HCT116 (cell line): Measurements from ENCODE around the gene FAM131B. TPM values are rescaled to one million over a fixed set of nuclear protein-coding genes. Genes with fewer than 3 reads are reported as not detected.

ENCODE experiments used
- ATAC-seq: fragments of 200-7000 bp; cut with Tn5 transposase; 2 replicates; pipeline ENCODE4 v1.9.1; 2020; ENCODE audit warnings: mild to moderate bottlenecking, moderate library complexity
- BruUV-seq: library from RNA; stranded (reverse); fragments of 400-500 nt; replicated peaks from 2 replicates; lab custom pipeline; 2021; lab: Mats Ljungman, UMichigan
- CTCF ChIA-PET: fragments of 300-600 bp; sonication (Branson Sonifier 250); formaldehyde crosslinking; loops from one replicate; lab custom pipeline; 2021; ENCODE audit warnings: antibody characterized with exemption; lab: Charles Lee
- POLR2A ChIA-PET: fragments of 300-600, 350-600 bp; sonication (Branson Sonifier 250); formaldehyde crosslinking; loops from one replicate; lab custom pipeline; 2021; ENCODE audit warnings: antibody characterized with exemption; lab: Charles Lee
- RAD21 ChIA-PET, 2 experiments: fragments of 300-600 bp; sonication (Branson Sonifier 250); formaldehyde crosslinking; loops; one replicate each; lab custom pipeline; 2023; ENCODE audit warnings: low total read pairs in 2 of 2; ENCODE audit not compliant: uncharacterized antibody in 2 of 2, unreplicated experiment in 2 of 2, low non-redundant PET in 1 of 2; lab: Charles Lee
- DNase-seq: peaks from one replicate; pipeline ENCODE4 v3.0.0-alpha.2; 2010; ENCODE audit warnings: low read depth, low spot score
- H2AFZ ChIP-seq: fragments of 200-600 bp; shearing (Covaris generic), sonication (generic); 2 replicates; pipeline ENCODE4 v1.6.1; 2017; ENCODE audit warnings: low read depth, mixed run types, mixed read lengths, antibody characterized with exemption, low read length; ENCODE audit not compliant: poor library complexity, severe bottlenecking
- H3K27ac ChIP-seq: 2 replicates; pipeline ENCODE4 v1.5.1; 2012; ENCODE audit warnings: low read depth, low read length
- H3K27me3 ChIP-seq: fragments of 200-600 bp; sonication (generic); 2 replicates; pipeline ENCODE4 v1.6.1; 2016; ENCODE audit warnings: mixed run types, low read length, mixed read lengths; ENCODE audit not compliant: insufficient read depth
- H3K36me3 ChIP-seq, 2 experiments: fragments of 200-500 bp in 1 of 2; fragments of 200-600 bp in 1 of 2; sonication (Bioruptor generic) in 1 of 2; sonication (generic) in 1 of 2; 2 replicates each; pipeline versions ENCODE4 v1.5.1 to v1.6.1; 2014 to 2016; ENCODE audit warnings: low read length in 2 of 2, inconsistent platforms in 1 of 2, mixed read lengths in 1 of 2, mixed run types in 1 of 2; ENCODE audit not compliant: insufficient read depth in 2 of 2, control insufficient read depth in 1 of 2
- H3K4me1 ChIP-seq, 2 experiments: fragments of 200-600 bp in 1 of 2; sonication (generic) in 1 of 2; 2 replicates each; pipeline versions ENCODE4 v1.5.1 to v1.6.1; 2012 to 2017; ENCODE audit warnings: low read length in 2 of 2, inconsistent platforms in 1 of 2, mild to moderate bottlenecking in 1 of 2, mixed read lengths in 1 of 2, mixed run types in 1 of 2, moderate library complexity in 1 of 2; ENCODE audit not compliant: insufficient read depth in 2 of 2, control insufficient read depth in 1 of 2
- H3K4me2 ChIP-seq: fragments of 200-600 bp; sonication (generic); 2 replicates; pipeline ENCODE4 v1.6.1; 2017; ENCODE audit warnings: mixed run types, low read length, mixed read lengths
- H3K4me3 ChIP-seq, 2 experiments: fragments of 200-600 bp in 1 of 2; sonication (generic) in 1 of 2; replicated peaks in 1 of 2; 2 replicates each; pipeline ENCODE4 v1.5.1; 2011 to 2016; ENCODE audit warnings: low read length in 2 of 2, control low read depth in 1 of 2, low read depth in 1 of 2, mild to moderate bottlenecking in 1 of 2, mixed read lengths in 1 of 2, mixed run types in 1 of 2
- H3K79me2 ChIP-seq: fragments of 200-600 bp; sonication (generic); 2 replicates; pipeline ENCODE4 v1.6.1; 2017; ENCODE audit warnings: mild to moderate bottlenecking, mixed run types, low read length, moderate library complexity, mixed read lengths; ENCODE audit not compliant: insufficient read depth
- H3K9ac ChIP-seq: fragments of 200-600 bp; sonication (generic); 2 replicates; pipeline ENCODE4 v1.6.1; 2016; ENCODE audit warnings: low read length, mixed read lengths
- H3K9me2 ChIP-seq: fragments of 200-600 bp; sonication (generic), shearing (Covaris generic); 2 replicates; pipeline ENCODE4 v1.6.1; 2017; ENCODE audit warnings: mixed run types, mild to moderate bottlenecking, moderate library complexity; ENCODE audit not compliant: insufficient read depth
- H3K9me3 ChIP-seq, 2 experiments: fragments of 200-500 bp in 1 of 2; fragments of 200-600 bp in 1 of 2; sonication (Bioruptor generic) in 1 of 2; sonication (generic) in 1 of 2; 2 replicates each; pipeline ENCODE4 v1.6.1; 2014 to 2017; ENCODE audit warnings: low read length in 2 of 2, mixed read lengths in 2 of 2, inconsistent platforms in 1 of 2, low read depth in 1 of 2, mild to moderate bottlenecking in 1 of 2, mixed run types in 1 of 2, moderate library complexity in 1 of 2; ENCODE audit not compliant: control insufficient read depth in 1 of 2, insufficient read depth in 1 of 2
- H4K20me1 ChIP-seq: fragments of 200-600 bp; sonication (generic), shearing (Covaris generic); 2 replicates; pipeline ENCODE4 v1.6.1; 2017; ENCODE audit warnings: mixed run types, mild to moderate bottlenecking, moderate library complexity; ENCODE audit not compliant: insufficient read depth
- CBX3 ChIP-seq: IDR thresholded peaks from 2 replicates; pipeline ENCODE4 v1.6.1; 2012; ENCODE audit warnings: low read depth
- CEBPB ChIP-seq: IDR thresholded peaks from 2 replicates; pipeline ENCODE4 v1.6.1; 2012; ENCODE audit warnings: low read depth
- ELF1 ChIP-seq: IDR thresholded peaks from 2 replicates; pipeline ENCODE4 v1.6.1; 2012; ENCODE audit warnings: low read depth, borderline replicate concordance
- EZH2 ChIP-seq: fragments of 200-600 bp; sonication (generic); IDR thresholded peaks from 2 replicates; pipeline ENCODE4 v1.6.1; 2017; ENCODE audit warnings: antibody characterized with exemption, mixed run types
- EZH2phosphoT487 ChIP-seq: fragments of 200-600 bp; IDR thresholded peaks from 2 replicates; pipeline ENCODE4 v1.6.1; 2018; ENCODE audit warnings: antibody characterized with exemption, borderline replicate concordance
- JUND ChIP-seq: IDR thresholded peaks from 2 replicates; pipeline ENCODE4 v1.6.1; 2012
- POLR2A ChIP-seq: IDR thresholded peaks from 2 replicates; pipeline ENCODE4 v1.7.0; 2011; ENCODE audit warnings: borderline replicate concordance; ENCODE audit not compliant: insufficient read depth, insufficient read length; ENCODE audit errors: extremely low read depth
- POLR2AphosphoS5 ChIP-seq: IDR thresholded peaks from 2 replicates; pipeline ENCODE4 v1.6.1; 2011; ENCODE audit warnings: mild to moderate bottlenecking, low read depth, low read length, moderate library complexity
- SP1 ChIP-seq: IDR thresholded peaks from 2 replicates; pipeline ENCODE4 v1.6.1; 2012; ENCODE audit warnings: low read depth
- TCF7L2 ChIP-seq: IDR thresholded peaks from 2 replicates; pipeline ENCODE4 v1.7.0; 2011; ENCODE audit warnings: borderline replicate concordance, inconsistent platforms; ENCODE audit not compliant: insufficient read depth, insufficient read length; ENCODE audit errors: extremely low read depth
- YY1 ChIP-seq: IDR thresholded peaks from 2 replicates; pipeline ENCODE4 v1.6.1; 2011; ENCODE audit warnings: low read length, low read depth, moderate library complexity, mild to moderate bottlenecking; ENCODE audit not compliant: insufficient replicate concordance; ENCODE audit errors: extremely low read depth
- ZBTB33 ChIP-seq: IDR thresholded peaks from 2 replicates; pipeline ENCODE4 v1.6.1; 2011; ENCODE audit warnings: mild to moderate bottlenecking, low read length, moderate library complexity; ENCODE audit not compliant: insufficient replicate concordance; ENCODE audit errors: extremely low read depth
- ZFX ChIP-seq: fragments of 450-650 bp; IDR thresholded peaks from 2 replicates; pipeline ENCODE4 v1.6.1; 2017
- ZNF274 ChIP-seq: fragments of 200-500 bp; sonication (Bioruptor generic); IDR thresholded peaks from 2 replicates; pipeline ENCODE4 v1.6.1; 2014; ENCODE audit warnings: mild to moderate bottlenecking, low read depth, low read length, inconsistent platforms
- intact Hi-C: fragments of 100-400 bp; cut with micrococcal nuclease; formaldehyde crosslinking; loops from 2 replicates; pipeline ENCODE4 v1.10.0; 2022
- total RNA-seq: library from RNA; stranded (reverse); gene quantifications from one replicate; pipeline ENCODE4 v1.2.1, GENCODE V29; 2021; ENCODE audit not compliant: unreplicated experiment
- TF ChIP-seq, protein P1 (sequence below): IDR thresholded peaks from 2 replicates; pipeline ENCODE4 v1.6.1; 2012

FAM131B gene
- total RNA-seq, 1 experiment from 2014 or later: 0.20 TPM

- Histone ChIP-seq H3K27me3 (no peaks in the 10 kb centered on the region), H3K9me2 (no peaks in the 10 kb centered on the region), H3K9me3 (no peaks in the 10 kb centered on the region), H3K4me3 (no peak overlapping the region), H3K27ac (no peak overlapping the region), H2AFZ (no peak overlapping the region), H3K79me2 (peaks cover 72% of the 10 kb centered on the region), H3K4me2 (no peak overlapping the region), H3K36me3 (peaks cover 11 to 41% of the 10 kb centered on the region in 2 experiments; a peak in 3 of 4 replicates), H4K20me1 (no peaks in the 10 kb centered on the region), H3K9ac (no peak overlapping the region), H3K4me1 (peaks cover 2 to 12% of the 10 kb centered on the region in 2 experiments; a peak in 3 of 4 replicates)
- TF ChIP-seq JUND: no peak
- no peak for TF ChIP-seq TCF7L2
- TF ChIP-seq EZH2phosphoT487: no peak
- TF ChIP-seq CEBPB: no peak
- TF ChIP-seq ELF1: no peak
- TF ChIP-seq EZH2: no peak
- no peak for TF ChIP-seq POLR2A
- TF ChIP-seq ZNF274: no peak
- no peak for TF ChIP-seq SP1
- no peak for TF ChIP-seq YY1
- no peak for TF ChIP-seq ZBTB33
- TF ChIP-seq, protein P1, sequence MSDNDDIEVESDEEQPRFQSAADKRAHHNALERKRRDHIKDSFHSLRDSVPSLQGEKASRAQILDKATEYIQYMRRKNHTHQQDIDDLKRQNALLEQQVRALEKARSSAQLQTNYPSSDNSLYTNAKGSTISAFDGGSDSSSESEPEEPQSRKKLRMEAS: no peak
- TF ChIP-seq POLR2AphosphoS5: no peak
- TF ChIP-seq ZFX: no peak
- TF ChIP-seq CBX3: no peak
- intact Hi-C loops: no loop called here
- ATAC-seq: no peak
- no peak for DNase-seq
- ChIA-PET CTCF (no interaction called here), POLR2A (interaction anchor here (0.7 kb wide), 1 partner anchor 1232 kb away, joined by 4 read pairs; no protein-coding TSS in a partner anchor), RAD21 (no interaction called here)
- BruUV-seq: no TSS peak
These were observed 23.6 kb upstream of the FAM131B start for GRCh38 chr7:143385891-143386781.
